Heart left ventricle (tissue), 16 donors: ENCODE measurements around the gene PAQR6. TPM values are rescaled to one million over a fixed set of nuclear protein-coding genes. Genes with fewer than 3 reads are reported as not detected.
"Not testable (repeated sequence)": the region's sequence is repeated elsewhere in the genome, so short reads cannot be mapped to it uniquely, and the experiment has no call there.

Experiments
- ATAC-seq, 4 donors: fragments of 200-7000 bp; cut with Tn5 transposase; one replicate each; pipeline ENCODE4 v1.9.1; 2020 to 2022; ENCODE audit warnings: moderate library complexity in 4 of 4, mild to moderate bottlenecking in 3 of 4, moderate number of reproducible peaks in 1 of 4
- DNase-seq, 5 donors: peaks; one replicate each; pipeline ENCODE4 v3.0.0-alpha.2; 2020
- H3K27ac ChIP-seq, 12 donors: fragments of 200-600 bp; sonication (generic) in 4 of 12; one replicate each; pipeline versions ENCODE4 v1.5.0 to v1.8.0; 2016 to 2022; ENCODE audit warnings: mild to moderate bottlenecking in 2 of 12
- H3K27me3 ChIP-seq, 9 donors: fragments of 200-600 bp; sonication (generic) in 2 of 9; one replicate each; pipeline versions ENCODE4 v1.5.1 to v1.8.0; 2016 to 2022; ENCODE audit warnings: mild to moderate bottlenecking in 3 of 9
- H3K36me3 ChIP-seq, 9 donors: fragments of 200-600 bp; sonication (generic) in 2 of 9; one replicate each; pipeline versions ENCODE4 v1.5.0 to v1.8.0; 2018 to 2022; ENCODE audit warnings: mild to moderate bottlenecking in 2 of 9
- H3K4me1 ChIP-seq, 12 donors: fragments of 200-600 bp; sonication (generic) in 4 of 12; one replicate each; pipeline versions ENCODE4 v1.5.0 to v1.8.0; 2016 to 2022; ENCODE audit warnings: mild to moderate bottlenecking in 3 of 12
- H3K4me3 ChIP-seq, 12 donors: fragments of 200-600 bp; sonication (generic) in 4 of 12; one replicate each; pipeline versions ENCODE4 v1.5.0 to v1.8.0; 2017 to 2022; ENCODE audit warnings: mild to moderate bottlenecking in 9 of 12, moderate library complexity in 4 of 12
- H3K9me3 ChIP-seq, 12 donors: fragments of 200-600 bp; sonication (generic) in 4 of 12; one replicate each; pipeline versions ENCODE4 v1.5.0 to v1.8.0; 2016 to 2022; ENCODE audit warnings: mild to moderate bottlenecking in 1 of 12
- POLR2A ChIP-seq, 2 donors: fragments of 450-650 bp; IDR thresholded peaks; one replicate each; pipeline ENCODE4 v1.6.1; 2017; ENCODE audit warnings: antibody characterized with exemption in 2 of 2, mild to moderate bottlenecking in 2 of 2, moderate library complexity in 2 of 2
- WGBS, 4 donors: extraction: QIAGEN DNeasy Blood & Tissue Kit in 2 of 4; methylation state at CpG; one replicate each; pipeline versions ENCODE4 v1.1.5 to v1.1.7; 2013 to 2018; 5-methylcytosine and 5-hydroxymethylcytosine counted together
- intact Hi-C, 10 donors: fragments of 100-400 bp; cut with DNase I; formaldehyde crosslinking; loops; one replicate each; pipeline versions ENCODE4 v1.11.1 to v1.14.2; 2022
- polyA plus RNA-seq, 2 donors: library from polyadenylated mRNA; stranded (reverse); fragments of 200-250 nt; gene quantifications; one replicate each; pipeline ENCODE4 v1.2.3, GENCODE V29; 2013
- total RNA-seq, 9 donors: library from RNA; depleted of rRNA in 2 of 9; stranded (reverse); fragments of >200 nt in 2 of 9; fragmentation: NEBNext Ultra II Directional in 3 of 9; extraction: Animal tissue kit (Norgen Biotek cat#: 25700) in 3 of 9; gene quantifications; one replicate each; pipeline versions ENCODE4 v1.1.0 to v1.2.4, GENCODE V29; 2016 to 2023
- TF ChIP-seq, protein P1 (sequence below), 12 donors: fragments of 200-600 bp; sonication (generic) in 4 of 12; IDR thresholded peaks; one replicate each; pipeline versions ENCODE4 v1.5.0 to v1.8.0; 2018 to 2022; ENCODE audit warnings: antibody characterized with exemption in 12 of 12, mild to moderate bottlenecking in 5 of 12
- donor health status: ischemic (EF 13 %, LVEDD 7.1; RV severe dilation, severe dysfunction).
- donor health status: healthy with polysubstance abuse.
- donor health status: DM: no; HTN: yes; CAD: no.
- donor health status: DM: no; HTN: no; CAD: no.
- donor health status: ischemic (EF 25% LVEDD 6.9; RV normal size, moderate dysfunction).
- donor health status: ischemic (EF 25% LVEDD 5.7; RV mildly dilated, moderate dysfunction).
- donor health status: healthy.
- donor health status: DM: yes; HTN: yes; CAD: no.
- donor health status: ischemic (EF 35%, LVEDD 5.7; RV mildly dilated, moderate dysfunction).
- donor health status: nonischemic (EF 11% LVEDD 7.7; RV severe dilation, severe dysfunction).
- donor health status: DM: yes; HTN: yes; CAD: no.
- donor health status: PGD.
- donor health status: ischemic (EF 29% LVEDD 5.4; RV normal size, mild dysfunction).
- donor health status: nonischemic (EF 23%, LVEDD 6.1; RV moderate dilation, normal function).

Gene PAQR6
- total and polyA plus RNA-seq, 11 donors, result 0.26 to 1.9 (median 0.90) TPM; not detected in 2

DNA sequence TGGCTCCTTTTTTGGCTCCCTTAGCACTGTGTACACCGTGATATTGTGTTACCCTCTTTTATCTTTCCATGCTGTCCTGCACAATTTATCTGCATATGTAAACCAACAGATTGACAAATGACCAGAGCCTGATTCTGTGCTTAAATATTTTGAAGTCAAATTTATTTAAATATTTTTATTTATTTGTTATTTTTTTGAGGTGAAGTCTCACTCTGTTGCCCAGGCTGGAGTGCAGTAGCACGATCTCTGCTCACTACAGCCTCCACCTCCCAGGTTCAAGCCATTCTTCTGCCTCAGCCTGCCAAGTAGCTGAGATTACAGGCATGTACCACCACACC, 22.2 kb downstream of the PAQR6 start:
- Histone ChIP-seq H3K4me3 (no peak overlapping the region), H3K27ac (no peak overlapping the region), H3K27me3 (no peaks in the 10 kb centered on the region), H3K36me3 (peaks cover 0 to 90% (median 70%) of the 10 kb centered on the region in 9 donors), H3K9me3 (no peaks in the 10 kb centered on the region), H3K4me1 (peaks cover 0 to 16% (median 0%) of the 10 kb centered on the region in 12 donors)
- ATAC-seq (no peak), DNase-seq (no peak)
- TF ChIP-seq, protein P1, sequence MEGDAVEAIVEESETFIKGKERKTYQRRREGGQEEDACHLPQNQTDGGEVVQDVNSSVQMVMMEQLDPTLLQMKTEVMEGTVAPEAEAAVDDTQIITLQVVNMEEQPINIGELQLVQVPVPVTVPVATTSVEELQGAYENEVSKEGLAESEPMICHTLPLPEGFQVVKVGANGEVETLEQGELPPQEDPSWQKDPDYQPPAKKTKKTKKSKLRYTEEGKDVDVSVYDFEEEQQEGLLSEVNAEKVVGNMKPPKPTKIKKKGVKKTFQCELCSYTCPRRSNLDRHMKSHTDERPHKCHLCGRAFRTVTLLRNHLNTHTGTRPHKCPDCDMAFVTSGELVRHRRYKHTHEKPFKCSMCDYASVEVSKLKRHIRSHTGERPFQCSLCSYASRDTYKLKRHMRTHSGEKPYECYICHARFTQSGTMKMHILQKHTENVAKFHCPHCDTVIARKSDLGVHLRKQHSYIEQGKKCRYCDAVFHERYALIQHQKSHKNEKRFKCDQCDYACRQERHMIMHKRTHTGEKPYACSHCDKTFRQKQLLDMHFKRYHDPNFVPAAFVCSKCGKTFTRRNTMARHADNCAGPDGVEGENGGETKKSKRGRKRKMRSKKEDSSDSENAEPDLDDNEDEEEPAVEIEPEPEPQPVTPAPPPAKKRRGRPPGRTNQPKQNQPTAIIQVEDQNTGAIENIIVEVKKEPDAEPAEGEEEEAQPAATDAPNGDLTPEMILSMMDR (IDR thresholded peaks at IDR 0.05), result no peak
- TF ChIP-seq POLR2A (IDR thresholded peaks at IDR 0.05), result no peak
- intact Hi-C loops, result loop anchor here (1.0 to 2.0 kb wide), 6 partner anchors 79 to 135 kb away; no protein-coding TSS in a partner anchor
- WGBS, 4 donors, result 7 to 21% (median 13%) methylated on average over 2 of the region's 2 CpGs

DNA sequence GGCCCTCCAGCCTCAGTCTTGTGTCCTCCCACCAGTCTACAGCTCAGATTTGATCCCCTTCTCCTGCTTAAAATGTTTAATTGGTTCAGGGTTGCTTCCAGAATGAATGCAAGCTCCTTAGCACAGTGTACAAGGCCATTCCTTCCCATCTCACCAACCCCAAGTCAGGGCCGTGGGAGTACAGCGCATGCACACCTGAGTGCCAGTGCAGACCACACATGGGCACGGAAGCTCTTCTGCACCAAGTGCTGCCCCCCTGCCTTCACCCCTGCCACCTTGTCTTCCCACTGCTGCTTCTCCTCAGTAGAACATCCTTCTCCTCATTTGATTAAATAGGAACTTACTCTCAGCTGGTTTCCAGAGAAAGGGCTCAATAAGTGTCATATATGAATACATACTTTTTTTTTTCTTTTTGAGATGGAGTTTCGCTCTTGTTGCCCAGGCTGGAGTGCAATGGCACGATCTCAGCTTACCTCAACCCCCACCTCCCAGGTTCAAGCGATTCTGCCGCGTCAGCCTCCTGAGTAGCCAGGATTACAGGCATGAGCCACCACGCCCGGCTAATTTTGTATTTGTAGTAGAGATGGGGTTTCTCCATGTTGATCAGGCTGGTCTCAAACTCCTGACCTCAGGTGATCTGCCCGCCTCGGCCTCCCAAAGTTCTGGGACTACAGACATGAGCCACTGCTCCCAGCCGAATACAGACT, 25.7 kb downstream of the PAQR6 start:
- intact Hi-C loops, result loop anchor here in 2 of 10 donors (2.0 to 5.0 kb wide), 2 partner anchors 130 to 131 kb away; no protein-coding TSS in a partner anchor
- ATAC-seq (no peak), DNase-seq (no peak)
- no peak overlapping the region for H3K4me3 ChIP-seq
- no peaks in the 10 kb centered on the region for H3K9me3 ChIP-seq
- H3K4me1 ChIP-seq, result peaks cover 0 to 38% (median 7%) of the 10 kb centered on the region in 12 donors
- no peaks in the 10 kb centered on the region for H3K27me3 ChIP-seq
- H3K36me3 ChIP-seq, result peaks cover 0 to 68% (median 47%) of the 10 kb centered on the region in 9 donors
- TF ChIP-seq, protein P1 (IDR thresholded peaks at IDR 0.05), result no peak
- no peak for TF ChIP-seq POLR2A (IDR thresholded peaks at IDR 0.05)
- WGBS, 4 donors, result 91 to 97% (median 93%) methylated on average over 13 of the region's 13 CpGs
- H3K27ac ChIP-seq, result no peak overlapping the region

DNA sequence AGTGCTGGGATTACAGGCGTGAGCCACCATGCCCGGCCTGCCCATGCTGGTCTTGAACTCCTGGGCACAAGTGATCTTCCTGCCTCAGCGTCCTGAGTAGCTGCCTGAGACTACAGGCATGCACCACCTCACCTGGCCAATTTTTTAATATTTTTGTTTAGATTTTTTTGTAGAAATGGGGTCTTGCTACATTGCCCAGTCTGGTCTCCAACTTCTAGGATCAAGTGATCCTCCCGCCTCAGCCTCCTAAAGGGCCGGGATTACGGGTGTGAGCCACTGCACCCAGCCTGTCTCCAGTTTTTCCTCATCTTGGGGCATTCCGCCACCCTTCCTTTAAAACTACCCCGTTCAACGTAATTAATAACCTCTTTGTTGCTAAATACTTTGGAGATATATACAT, 27.6 kb downstream of the PAQR6 start:
- Histone ChIP-seq H3K4me1 (peaks cover 0 to 27% (median 7%) of the 10 kb centered on the region in 12 donors), H3K9me3 (no peaks in the 10 kb centered on the region), H3K36me3 (peaks cover 0 to 61% (median 44%) of the 10 kb centered on the region in 9 donors), H3K4me3 (no peak overlapping the region), H3K27me3 (no peaks in the 10 kb centered on the region), H3K27ac (no peak overlapping the region)
- intact Hi-C loops, result loop anchor here in 1 of 10 donors (5.0 kb wide), 1 partner anchor 128 kb away; no protein-coding TSS in a partner anchor
- 96 to 97% (median 96%) methylated on average over 9 of the region's 9 CpGs for WGBS, 4 donors
- DNase-seq (no peak), ATAC-seq (no peak)
- TF ChIP-seq, protein P1 (IDR thresholded peaks at IDR 0.05), result no peak
- TF ChIP-seq POLR2A (IDR thresholded peaks at IDR 0.05), result no peak

DNA sequence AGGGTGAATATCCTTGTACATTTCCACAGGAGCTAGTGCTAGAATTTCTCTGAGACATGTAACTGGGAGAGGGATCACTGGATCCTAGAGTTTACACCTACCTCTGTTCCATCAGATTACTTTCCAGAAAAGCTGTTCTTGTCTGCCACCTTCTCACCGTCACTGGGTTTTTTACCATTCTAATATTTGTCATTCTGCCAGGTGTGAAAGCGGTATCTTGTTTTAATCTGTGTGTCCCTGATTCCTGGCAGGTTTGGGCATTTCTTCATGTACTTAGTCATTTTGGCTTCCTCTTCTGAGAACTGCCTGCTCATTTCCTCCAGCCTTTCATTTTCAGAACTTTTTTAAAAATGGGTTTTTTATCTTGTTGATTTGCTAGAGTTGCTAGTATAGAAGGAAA, 30.0 kb downstream of the PAQR6 start:
- TF ChIP-seq, protein P1 (IDR thresholded peaks at IDR 0.05), result no peak
- no peak for TF ChIP-seq POLR2A (IDR thresholded peaks at IDR 0.05)
- peak overlapping the region in 7 of 12 donors; percentile 1 to 94 (median 18) for H3K27ac ChIP-seq
- no peaks in the 10 kb centered on the region for H3K9me3 ChIP-seq
- no peak for DNase-seq
- H3K27me3 ChIP-seq, result no peaks in the 10 kb centered on the region
- intact Hi-C loops, result no loop called here
- no peak for ATAC-seq
- peak overlapping the region in 1 of 12 donors; percentile 19 for H3K4me3 ChIP-seq
- 52 to 59% (median 54%) methylated on average over 2 of the region's 2 CpGs for WGBS, 4 donors
- H3K4me1 ChIP-seq, result peaks cover 0 to 37% (median 18%) of the 10 kb centered on the region in 12 donors
- peaks cover 0 to 51% (median 39%) of the 10 kb centered on the region in 9 donors for H3K36me3 ChIP-seq

DNA sequence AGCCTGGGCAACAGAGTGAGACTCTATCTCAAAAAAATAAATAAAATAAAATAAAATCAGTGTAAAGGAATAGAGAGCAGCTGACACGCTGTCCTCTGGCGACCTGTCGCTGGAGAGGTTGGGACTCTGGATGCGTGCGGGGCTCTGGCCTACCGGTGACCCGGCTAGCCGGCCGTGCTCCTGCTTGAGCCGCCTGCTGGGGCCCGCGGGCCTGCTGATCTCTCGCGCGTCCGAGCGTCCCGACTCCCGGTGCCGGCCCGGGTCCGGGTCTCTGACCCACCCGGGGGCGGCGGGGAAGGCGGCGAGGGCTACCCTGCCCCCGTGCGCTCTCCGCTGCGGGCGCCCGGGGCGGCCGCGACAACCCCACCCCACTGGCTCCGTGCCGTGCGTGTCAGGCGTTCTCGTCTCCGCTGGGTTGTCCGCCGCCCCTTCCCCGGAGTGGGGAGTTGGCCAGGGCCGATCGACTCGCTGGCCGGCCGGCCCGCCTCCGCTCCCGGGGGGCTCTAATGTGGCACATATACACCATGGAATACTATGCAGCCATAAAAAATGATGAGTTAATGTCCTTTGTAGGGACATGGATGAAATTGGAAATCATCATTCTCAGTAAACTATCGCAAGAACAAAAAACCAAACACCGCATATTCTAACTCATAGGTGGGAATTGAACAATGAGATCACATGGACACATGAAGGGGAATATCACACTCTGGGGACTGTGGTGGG, 31.3 kb downstream of the PAQR6 start:
- intact Hi-C loops, result not testable (repeated sequence)
- 94 to 96% (median 95%) methylated on average over 34 to 55 of the region's 55 CpGs for WGBS, 4 donors

More for the DNA sequence above, 31.3 kb downstream of the PAQR6 start:
- Histone ChIP-seq H3K4me1 (peaks cover 0 to 44% (median 20%) of the 10 kb centered on the region in 12 donors), H3K36me3 (peaks cover 0 to 42% (median 25%) of the 10 kb centered on the region in 9 donors)
- not testable (repeated sequence) for H3K27ac ChIP-seq, H3K4me3 ChIP-seq, H3K27me3 ChIP-seq, ATAC-seq, H3K9me3 ChIP-seq, DNase-seq
